Ovary (tissue), 9 donors: ENCODE measurements around the gene MINDY4B. TPM values are rescaled to one million over a fixed set of nuclear protein-coding genes. Genes with fewer than 3 reads are reported as not detected.

Experiments used
- DNase-seq, 5 donors: peaks; one replicate each; pipeline ENCODE4 v3.0.0-alpha.2; 2019 to 2020
- H3K27ac ChIP-seq, 2 donors: fragments of 200-600 bp; one replicate each; pipeline versions ENCODE4 v1.5.1 to v1.8.0; 2019 to 2022
- H3K27me3 ChIP-seq: fragments of 200-600 bp; one replicate; pipeline ENCODE4 v1.8.0; 2022
- H3K36me3 ChIP-seq: fragments of 200-600 bp; sonication (generic); one replicate; pipeline ENCODE4 v1.5.1; 2019
- H3K4me1 ChIP-seq: one replicate; pipeline ENCODE4 v1.8.1; 2013; ENCODE audit warnings: mild to moderate bottlenecking, moderate library complexity; ENCODE audit not compliant: insufficient read depth
- H3K4me3 ChIP-seq: fragments of 200-600 bp; sonication (generic); one replicate; pipeline ENCODE4 v1.5.1; 2017
- H3K9me3 ChIP-seq, 2 donors: fragments of 200-600 bp in 1 of 2; sonication (generic) in 1 of 2; one replicate each; pipeline versions ENCODE4 v1.5.1 to v1.8.1; 2013 to 2019; ENCODE audit warnings: mild to moderate bottlenecking in 1 of 2, moderate library complexity in 1 of 2
- CTCF ChIP-seq, 3 donors: fragments of 450-650 bp in 2 of 3; fragments of 200-600 bp in 1 of 3; IDR thresholded peaks; one replicate each; pipeline versions ENCODE4 v1.5.1 to v1.8.0; 2016 to 2022; ENCODE audit warnings: antibody characterized with exemption in 3 of 3, mild to moderate bottlenecking in 1 of 3
- EP300 ChIP-seq: sonication (generic); formaldehyde crosslinking; IDR thresholded peaks from one replicate; pipeline ENCODE4 v1.6.1; 2017; ENCODE audit warnings: antibody characterized with exemption
- POLR2A ChIP-seq: fragments of 450-650 bp; IDR thresholded peaks from one replicate; pipeline ENCODE4 v1.6.1; 2017; ENCODE audit warnings: antibody characterized with exemption, mild to moderate bottlenecking, moderate library complexity
- WGBS, 3 donors: extraction: QIAGEN DNeasy Blood & Tissue Kit in 1 of 3; methylation state at CpG; one replicate each; pipeline versions ENCODE4 v1.1.5 to v1.1.7; 2013 to 2017; 5-methylcytosine and 5-hydroxymethylcytosine counted together
- intact Hi-C, 4 donors: fragments of 100-400 bp; cut with DNase I; formaldehyde crosslinking; loops; one replicate each; pipeline versions ENCODE4 v1.11.0 to v1.15.1; 2022 to 2023
- polyA plus RNA-seq, 2 donors: library from polyadenylated mRNA; stranded (reverse); fragments of 200-250 nt in 1 of 2; fragments of 350-450 nt in 1 of 2; fragmentation: Illumina TruSeq in 1 of 2; extraction: RNeasy Lipid Tissue Mini Kit (QIAGEN cat#74804) in 1 of 2; gene quantifications; one replicate each; pipeline ENCODE4 v1.2.3, GENCODE V29; 2013 to 2014
- total RNA-seq, 7 donors: library from RNA; depleted of rRNA in 2 of 7; stranded (reverse); fragments of >200 nt in 2 of 7; fragmentation: NEBNext Ultra II Directional in 3 of 7; extraction: Animal tissue kit (Norgen Biotek cat#: 25700) in 3 of 7; gene quantifications; one replicate each; pipeline versions ENCODE4 v1.1.0 to v1.2.4, GENCODE V29; 2016 to 2023
- donor health status: DM: no; HTN: no; CAD: no; lungs with moderate emphysema.
- donor health status: DM: no; HTN: no; CAD: no.
- donor health status: Bipolar disorder and iron deficiency.
- donor health status: DM: yes; HTN: yes; CAD: no.
- donor health status: DM: no; HTN: no; CAD: no.
- donor health status: DM: yes; HTN: yes; CAD: no.

MINDY4B gene
- total and polyA plus RNA-seq, 9 donors: not detected

- Histone ChIP-seq H3K27me3 (no peaks in the 10 kb centered on the region), H3K36me3 (no peaks in the 10 kb centered on the region), H3K27ac (no peak overlapping the region), H3K4me1 (no peaks in the 10 kb centered on the region), H3K4me3 (no peak overlapping the region), H3K9me3 (no peaks in the 10 kb centered on the region)
- intact Hi-C loops: no loop called here
- WGBS, 3 donors: 72 to 77% (median 74%) methylated on average over 6 of the region's 6 CpGs
- no peak for TF ChIP-seq CTCF (IDR thresholded peaks at IDR 0.05)
- no peak for TF ChIP-seq EP300
- TF ChIP-seq POLR2A: no peak
- DNase-seq: no peak
Measured at GRCh38 chr3:150825192-150825915, 79.9 kb downstream of the MINDY4B start.

- no peaks in the 10 kb centered on the region for H3K27me3 ChIP-seq
- no peaks in the 10 kb centered on the region for H3K4me1 ChIP-seq
- no peak overlapping the region for H3K27ac ChIP-seq
- no peaks in the 10 kb centered on the region for H3K9me3 ChIP-seq
- intact Hi-C loops: no loop called here
- WGBS, 3 donors: 95 to 98% (median 96%) methylated on average over 3 of the region's 3 CpGs
- DNase-seq: no peak
- no peaks in the 10 kb centered on the region for H3K36me3 ChIP-seq
- no peak for TF ChIP-seq POLR2A
- TF ChIP-seq EP300: no peak
- TF ChIP-seq CTCF (IDR thresholded peaks at IDR 0.05): no peak
- no peak overlapping the region for H3K4me3 ChIP-seq
Measured at GRCh38 chr3:150823277-150823676, 82.0 kb downstream of the MINDY4B start.

- Histone ChIP-seq H3K4me1 (no peaks in the 10 kb centered on the region), H3K27me3 (no peaks in the 10 kb centered on the region), H3K36me3 (no peaks in the 10 kb centered on the region), H3K27ac (no peak overlapping the region), H3K9me3 (no peaks in the 10 kb centered on the region), H3K4me3 (no peak overlapping the region)
- DNase-seq: no peak
- WGBS, 3 donors: 20 to 50% (median 24%) methylated on average over 1 of the region's 1 CpG
- intact Hi-C loops: no loop called here
- no peak for TF ChIP-seq CTCF (IDR thresholded peaks at IDR 0.05)
- no peak for TF ChIP-seq EP300
- TF ChIP-seq POLR2A: no peak
Measured at GRCh38 chr3:150822636-150823035, 82.6 kb downstream of the MINDY4B start.

Other genes with a start within 250 kb of the MINDY4B start
- gene ERICH6, start 201.5 kb downstream of the MINDY4B start, total RNA-seq: 1 to 10 TPM in 1 of 7 donors, under 1 TPM in 2, not detected in 4; 0.36 to 1.3 (median 0.51) TPM
- under 1 TPM in 1 of 2 donors, not detected in 1; 0.04 TPM for gene ERICH6, start 201.5 kb downstream of the MINDY4B start, polyA plus RNA-seq
- 10 to 100 TPM; 26.6 to 98.7 (median 37.1) TPM for gene SIAH2, start 142.3 kb downstream of the MINDY4B start, total RNA-seq
- 10 to 100 TPM; 18.0 to 40.7 TPM for gene SIAH2, start 142.3 kb downstream of the MINDY4B start, polyA plus RNA-seq
- gene CLRN1, start 67.3 kb upstream of the MINDY4B start, total RNA-seq: not detected
- gene CLRN1, start 67.3 kb upstream of the MINDY4B start, polyA plus RNA-seq: not detected
- gene MED12L, start 180.2 kb upstream of the MINDY4B start, total RNA-seq: 1 to 10 TPM in 3 of 7 donors, under 1 TPM in 4; 0.65 to 2.4 (median 0.78) TPM
- under 1 TPM; 0.15 to 0.20 TPM for gene MED12L, start 180.2 kb upstream of the MINDY4B start, polyA plus RNA-seq